ENCODE data around the gene SELENOO. TPM values are rescaled to one million over a fixed set of nuclear protein-coding genes. Genes with fewer than 3 reads are reported as not detected.

SELENOO gene
- total RNA-seq, 1 experiment from 2014 or later: 32.8 TPM

DNA sequence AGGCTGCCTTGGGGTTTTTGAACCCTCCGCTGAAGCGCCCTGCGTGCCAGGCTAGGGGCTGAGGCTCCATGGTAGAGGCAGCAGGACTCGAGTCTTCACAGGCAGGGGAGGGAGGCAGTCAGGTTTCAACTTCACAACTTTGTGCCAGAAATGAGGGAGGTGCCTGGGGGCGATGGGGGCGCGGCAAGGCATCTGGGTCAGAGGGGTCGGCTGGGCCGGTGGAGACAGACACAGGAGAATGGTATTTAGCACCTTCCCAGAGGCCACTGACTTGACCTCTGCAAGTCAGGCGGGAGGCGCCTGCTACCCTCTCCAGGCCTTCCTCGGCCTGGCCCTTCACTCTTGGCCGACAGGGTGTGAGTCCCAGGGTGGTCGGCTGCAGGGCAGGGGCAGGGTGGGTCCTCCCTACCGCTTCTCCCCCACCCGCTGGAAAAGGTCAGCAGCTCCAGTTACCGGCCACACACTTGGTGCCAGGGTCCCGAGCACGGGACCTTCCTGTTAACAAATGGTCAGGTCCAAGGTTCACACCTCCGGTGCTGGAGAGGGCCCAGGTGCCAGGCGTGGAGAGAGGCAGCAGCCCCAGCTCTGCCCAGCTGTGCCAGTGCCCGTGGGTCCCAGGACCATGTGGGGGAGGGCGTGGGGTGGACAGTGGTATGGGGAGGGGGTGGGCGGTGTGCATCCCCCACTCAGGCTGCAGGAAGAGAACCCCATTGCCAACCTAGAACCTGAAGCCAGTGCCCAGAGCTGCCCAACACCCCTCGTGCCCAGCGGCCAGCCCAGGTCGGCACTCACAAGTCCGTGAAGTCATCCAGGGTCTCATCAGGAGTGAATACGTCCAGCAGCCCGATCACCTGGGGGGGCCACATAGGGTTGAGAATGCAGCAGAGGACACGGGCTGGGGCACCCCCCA, 56.9 kb downstream of the SELENOO start:
- Histone ChIP-seq H3K27ac (ENCODE audit: low read length) (no peak overlapping the region), H3K9ac (ENCODE audit: low read length) (no peak overlapping the region), H3K4me1 (ENCODE audit: insufficient read depth, low read length) (peaks cover 7% of the 10 kb centered on the region), H3K79me2 (ENCODE audit: low read length) (peaks cover 10% of the 10 kb centered on the region), H4K20me1 (ENCODE audit: low read length) (no peaks in the 10 kb centered on the region), H3K36me3 (ENCODE audit: low read depth, low read length) (no peaks in the 10 kb centered on the region), H3K9me2 (replicated peaks; ENCODE audit: low read length) (no peaks in the 10 kb centered on the region), H3K4me3 (ENCODE audit: low read length) (no peak overlapping the region), H3K9me3 (ENCODE audit: low read length) (no peaks in the 10 kb centered on the region), H3F3A (ENCODE audit: low read length, unreplicated experiment) (no peaks in the 10 kb centered on the region), H3K4me2 (ENCODE audit: low read length) (no peak overlapping the region), H3K27me3 (ENCODE audit: low read length) (no peaks in the 10 kb centered on the region), H2AFZ (ENCODE audit: low read length) (no peak overlapping the region)
- CTCF ChIA-PET: no interaction called here
- TF ChIP-seq EZH2 (IDR thresholded peaks at IDR 0.05; ENCODE audit: low read length, unreplicated experiment): no peak
- DNase-seq (no peak), ATAC-seq (no peak)
- no TSS peak for BruUV-seq (replicated peaks)
- intact Hi-C loops (cut with micrococcal nuclease): no loop called here
- POLR2A ChIA-PET (ENCODE audit: unreplicated experiment): no interaction called here

GRCh38 chr22:50258361-50259292, 57.8 kb downstream of the SELENOO start:
- Histone ChIP-seq H3K27me3 (ENCODE audit: low read length) (no peaks in the 10 kb centered on the region), H3K9me2 (replicated peaks; ENCODE audit: low read length) (no peaks in the 10 kb centered on the region), H4K20me1 (ENCODE audit: low read length) (no peaks in the 10 kb centered on the region), H3K27ac (ENCODE audit: low read length) (no peak overlapping the region), H3F3A (ENCODE audit: low read length, unreplicated experiment) (no peaks in the 10 kb centered on the region), H3K4me2 (ENCODE audit: low read length) (no peak overlapping the region), H3K36me3 (ENCODE audit: low read depth, low read length) (no peaks in the 10 kb centered on the region), H3K4me3 (ENCODE audit: low read length) (no peak overlapping the region), H3K9me3 (ENCODE audit: low read length) (no peaks in the 10 kb centered on the region), H3K79me2 (ENCODE audit: low read length) (peaks cover 10% of the 10 kb centered on the region), H3K4me1 (ENCODE audit: insufficient read depth, low read length) (peaks cover 10% of the 10 kb centered on the region), H2AFZ (ENCODE audit: low read length) (no peak overlapping the region), H3K9ac (ENCODE audit: low read length) (no peak overlapping the region)
- intact Hi-C loops (cut with micrococcal nuclease): no loop called here
- TF ChIP-seq CTCF (conservative IDR thresholded peaks at IDR 0.05; ENCODE audit: low read depth, low read length): no peak
- no peak for TF ChIP-seq EZH2 (IDR thresholded peaks at IDR 0.05; ENCODE audit: low read length, unreplicated experiment)
- TF ChIP-seq EZH2phosphoT487 (IDR thresholded peaks at IDR 0.05; ENCODE audit: borderline replicate concordance, low read length): no peak
- no TSS peak for BruUV-seq (replicated peaks)
- ChIA-PET POLR2A (ENCODE audit: unreplicated experiment) (no interaction called here), CTCF (no interaction called here)
- DNase-seq (no peak), ATAC-seq (no peak)

DNA sequence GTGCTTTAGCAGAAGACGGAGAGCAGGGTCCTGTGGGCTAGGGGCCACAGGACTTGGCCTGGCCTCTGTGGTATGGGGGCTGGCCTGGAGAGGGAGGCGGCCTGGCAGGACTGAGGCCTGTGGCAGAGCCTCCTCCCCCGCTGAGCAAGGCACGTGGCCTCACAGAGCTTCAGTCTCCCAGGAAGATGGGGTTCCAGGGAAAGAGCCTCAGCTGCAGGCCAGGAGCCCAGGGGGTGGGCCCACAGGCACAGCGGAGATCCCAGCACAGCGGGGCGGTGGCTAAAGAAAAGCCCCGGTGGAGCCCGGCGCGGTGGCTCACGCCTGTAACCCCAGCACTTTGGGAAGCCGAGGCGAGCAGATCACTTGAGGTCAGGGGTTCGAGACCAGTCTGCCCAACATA, 58.5 kb downstream of the SELENOO start:
- no peak overlapping the region for H3K4me2 ChIP-seq (ENCODE audit: low read length)
- no peak for ATAC-seq
- no peak overlapping the region for H3K9ac ChIP-seq (ENCODE audit: low read length)
- intact Hi-C loops (cut with micrococcal nuclease): no loop called here
- POLR2A ChIA-PET (ENCODE audit: unreplicated experiment): no interaction called here
- no peaks in the 10 kb centered on the region for H3K9me3 ChIP-seq (ENCODE audit: low read length)
- H3K4me1 ChIP-seq (ENCODE audit: insufficient read depth, low read length): peaks cover 10% of the 10 kb centered on the region
- no peak for DNase-seq
- CTCF ChIA-PET: no interaction called here
- H3F3A ChIP-seq (ENCODE audit: low read length, unreplicated experiment): no peaks in the 10 kb centered on the region
- peaks cover 10% of the 10 kb centered on the region for H3K79me2 ChIP-seq (ENCODE audit: low read length)
- no peak overlapping the region for H3K4me3 ChIP-seq (ENCODE audit: low read length)
- no peaks in the 10 kb centered on the region for H3K27me3 ChIP-seq (ENCODE audit: low read length)
- no TSS peak for BruUV-seq (replicated peaks)
- H3K36me3 ChIP-seq (ENCODE audit: low read depth, low read length): no peaks in the 10 kb centered on the region
- no peaks in the 10 kb centered on the region for H4K20me1 ChIP-seq (ENCODE audit: low read length)
- no peak overlapping the region for H2AFZ ChIP-seq (ENCODE audit: low read length)
- TF ChIP-seq CTCF (conservative IDR thresholded peaks at IDR 0.05; ENCODE audit: low read depth, low read length) (no peak), EZH2phosphoT487 (IDR thresholded peaks at IDR 0.05; ENCODE audit: borderline replicate concordance, low read length) (no peak), EZH2 (IDR thresholded peaks at IDR 0.05; ENCODE audit: low read length, unreplicated experiment) (no peak)
- H3K27ac ChIP-seq (ENCODE audit: low read length): no peak overlapping the region
- H3K9me2 ChIP-seq (replicated peaks; ENCODE audit: low read length): no peaks in the 10 kb centered on the region

Data from PC-3 (cell line).